ENCODE data around the gene ANO1. TPM values are rescaled to one million over a fixed set of nuclear protein-coding genes. Genes with fewer than 3 reads are reported as not detected.

ANO1 gene
- total RNA-seq, 1 experiment from 2014 or later = 10.9 TPM

DNA sequence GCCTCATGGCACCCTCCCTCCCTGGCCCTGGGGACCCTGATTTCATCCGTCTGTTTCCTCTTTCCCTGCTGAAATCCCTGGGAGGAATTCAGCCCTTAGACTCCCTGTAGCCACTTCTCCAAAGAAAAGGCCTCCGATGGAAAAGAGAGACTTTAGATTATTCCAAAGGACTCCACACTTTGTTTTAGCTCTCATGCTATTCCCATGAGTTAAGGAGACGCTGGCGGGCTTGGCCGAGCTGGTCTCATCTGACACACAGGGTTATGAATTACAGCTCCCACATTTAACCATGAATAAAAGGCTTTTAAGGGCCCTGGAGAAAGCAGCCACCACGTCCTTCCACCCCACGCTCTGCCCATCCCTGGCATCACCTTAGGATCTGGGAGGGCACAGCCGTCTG, 57.0 kb downstream of the ANO1 start:
- Histone ChIP-seq H3K27me3 (ENCODE audit: insufficient read depth, low read length) (no peaks in the 10 kb centered on the region), H2AFZ (ENCODE audit: low read length) (no peak overlapping the region), H3K14ac (ENCODE audit: insufficient read depth, low read length) (no peak overlapping the region; the same call in 1 of the 2 replicates), H2AK5ac (ENCODE audit: insufficient read length, low read length) (no peak overlapping the region), H3K23me2 (ENCODE audit: insufficient read length, low read depth, low read length, poor library complexity, severe bottlenecking) (no peaks in the 10 kb centered on the region), H2BK12ac (ENCODE audit: insufficient read length, low read depth, low read length) (no peak overlapping the region), H3K9ac (ENCODE audit: extremely low read depth, insufficient read length, low read length) (no peak overlapping the region), H3K4me1 (ENCODE audit: insufficient read depth, low read length) (no peaks in the 10 kb centered on the region), H4K91ac (ENCODE audit: insufficient read length, low read depth, low read length) (no peak overlapping the region), H4K20me1 (ENCODE audit: control insufficient read depth, insufficient read depth, insufficient read length) (no peaks in the 10 kb centered on the region), H3K79me1 (ENCODE audit: insufficient read depth, low read depth, low read length, poor library complexity, severe bottlenecking) (no peaks in the 10 kb centered on the region), H3K27ac (ENCODE audit: insufficient read length, low read depth, low read length) (no peak overlapping the region), H3T11ph (ENCODE audit: low read length) (no peak overlapping the region), H3K23ac (ENCODE audit: insufficient read length, low read depth, low read length) (no peak overlapping the region), H3K9me3 (ENCODE audit: control insufficient read depth, low read depth, low read length) (no peaks in the 10 kb centered on the region), H3K4me2 (ENCODE audit: insufficient read depth, insufficient read length, low read length) (no peak overlapping the region), H3K56ac (ENCODE audit: insufficient read length, low read depth, low read length) (no peak overlapping the region), H4K8ac (replicated peaks; ENCODE audit: insufficient read length, low read depth, low read length) (no peak overlapping the region), H3K4ac (ENCODE audit: low read depth, low read length) (no peak overlapping the region), H4K5ac (ENCODE audit: insufficient read length, low read depth, low read length) (no peak overlapping the region), H2BK15ac (ENCODE audit: low read depth, low read length) (no peak overlapping the region), H3K18ac (ENCODE audit: insufficient read length, low read depth, low read length) (no peak overlapping the region), H2BK120ac (ENCODE audit: low read depth, low read length, poor library complexity, severe bottlenecking) (no peak overlapping the region), H3K79me2 (ENCODE audit: insufficient read depth, low read length) (no peaks in the 10 kb centered on the region), H2BK5ac (ENCODE audit: insufficient read length, low read length) (no peak overlapping the region), H2BK20ac (ENCODE audit: low read depth, low read length, poor library complexity, severe bottlenecking) (no peak overlapping the region)
- TF ChIP-seq, protein P1, sequence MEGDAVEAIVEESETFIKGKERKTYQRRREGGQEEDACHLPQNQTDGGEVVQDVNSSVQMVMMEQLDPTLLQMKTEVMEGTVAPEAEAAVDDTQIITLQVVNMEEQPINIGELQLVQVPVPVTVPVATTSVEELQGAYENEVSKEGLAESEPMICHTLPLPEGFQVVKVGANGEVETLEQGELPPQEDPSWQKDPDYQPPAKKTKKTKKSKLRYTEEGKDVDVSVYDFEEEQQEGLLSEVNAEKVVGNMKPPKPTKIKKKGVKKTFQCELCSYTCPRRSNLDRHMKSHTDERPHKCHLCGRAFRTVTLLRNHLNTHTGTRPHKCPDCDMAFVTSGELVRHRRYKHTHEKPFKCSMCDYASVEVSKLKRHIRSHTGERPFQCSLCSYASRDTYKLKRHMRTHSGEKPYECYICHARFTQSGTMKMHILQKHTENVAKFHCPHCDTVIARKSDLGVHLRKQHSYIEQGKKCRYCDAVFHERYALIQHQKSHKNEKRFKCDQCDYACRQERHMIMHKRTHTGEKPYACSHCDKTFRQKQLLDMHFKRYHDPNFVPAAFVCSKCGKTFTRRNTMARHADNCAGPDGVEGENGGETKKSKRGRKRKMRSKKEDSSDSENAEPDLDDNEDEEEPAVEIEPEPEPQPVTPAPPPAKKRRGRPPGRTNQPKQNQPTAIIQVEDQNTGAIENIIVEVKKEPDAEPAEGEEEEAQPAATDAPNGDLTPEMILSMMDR (conservative IDR thresholded peaks at IDR 0.05) = no peak
- Mint-ChIP-seq H3K36me3 (ENCODE audit: insufficient read depth in 1 of 3, low read depth in 3 of 3) (peaks cover 0 to 5% (median 0%) of the 10 kb centered on the region in 3 experiments; a peak in 2 of 7 replicates), H3K9me3 (no peaks in the 10 kb centered on the region), H3K4me3 (no peak overlapping the region), H3K4me1 (peaks cover 15 to 20% of the 10 kb centered on the region in 2 experiments), H3K27me3 (ENCODE audit: low read depth) (peaks cover 12% of the 10 kb centered on the region), H3K27ac (no peak overlapping the region; a peak in 1 of 7 replicates)
- DNase-seq = no peak
- WGBS (ENCODE audit: extremely low coverage, insufficient read length, low lambda C conversion rate) = no CpG with 5 or more reads among the region's 8 CpGs

Data from H9 (cell line).